IPS DF 4.7 (cell line): ENCODE results near the gene ASCL1.

Experiments used
- DNase-seq: peaks from one replicate; pipeline ENCODE4 v3.0.0-alpha.2; 2013; ENCODE audit warnings: low spot score; ENCODE audit errors: extremely low read depth

Gene ASCL1

GRCh38 chr12:102957339-102958050 is at the start of gene ASCL1:
Gene ASCL1, plus strand, starts transcription at chr12:102957674. Its CDS starts 571 bp downstream, at chr12:102958245.
- DNase-seq: no peak

GRCh38 chr12:102907918-102908317 is 49.6 kb upstream of the ASCL1 start:
- DNase-seq: no peak

- no peak for DNase-seq
Measured at GRCh38 chr12:102910137-102910536, 47.3 kb upstream of the ASCL1 start.

- DNase-seq: no peak
Measured at GRCh38 chr12:102910792-102911191, 46.7 kb upstream of the ASCL1 start.

GRCh38 chr12:102911320-102911719 is 46.2 kb upstream of the ASCL1 start:
- no peak for DNase-seq

- no peak for DNase-seq
Measured at GRCh38 chr12:102912258-102912657, 45.2 kb upstream of the ASCL1 start.

- no peak for DNase-seq
Measured at GRCh38 chr12:102913453-102914226, 43.8 kb upstream of the ASCL1 start.

- no peak for DNase-seq
Measured at GRCh38 chr12:102916252-102917025, 41.0 kb upstream of the ASCL1 start.

GRCh38 chr12:102917026-102917787 is 40.3 kb upstream of the ASCL1 start, which contains the start of gene PAH:
Gene PAH, minus strand, starts transcription at chr12:102917244. Its CDS starts 114 bp downstream, at chr12:102917130.
- peak; percentile 60 for DNase-seq

- no peak for DNase-seq
Measured at GRCh38 chr12:102918840-102919239, 38.6 kb upstream of the ASCL1 start.

GRCh38 chr12:102920271-102920670 is 37.2 kb upstream of the ASCL1 start:
- DNase-seq: no peak

GRCh38 chr12:102921240-102921639 is 36.2 kb upstream of the ASCL1 start:
- DNase-seq: no peak

- DNase-seq: no peak
Measured at GRCh38 chr12:102927220-102927619, 30.3 kb upstream of the ASCL1 start.

- DNase-seq: no peak
Measured at GRCh38 chr12:102933168-102933567, 24.3 kb upstream of the ASCL1 start.

- no peak for DNase-seq
Measured at GRCh38 chr12:102939059-102939458, 18.4 kb upstream of the ASCL1 start.

- no peak for DNase-seq
Measured at GRCh38 chr12:102939670-102940222, 17.7 kb upstream of the ASCL1 start.

- no peak for DNase-seq
Measured at GRCh38 chr12:102946042-102946441, 11.4 kb upstream of the ASCL1 start.

GRCh38 chr12:102948941-102949352 is 8.5 kb upstream of the ASCL1 start:
- DNase-seq: no peak

GRCh38 chr12:102950107-102950949 is 7.1 kb upstream of the ASCL1 start:
- no peak for DNase-seq
